Retinal pigment epithelial cell (primary cell): Measurements from ENCODE around the gene BRF1.

Source experiments
- DNase-seq: peaks from one replicate; pipeline ENCODE4 v3.0.0-alpha.2; 2010; ENCODE audit warnings: low read depth
- H3K4me3 ChIP-seq: 2 replicates; pipeline ENCODE4 v1.5.1; 2011; ENCODE audit warnings: mild to moderate bottlenecking, low read length, control low read depth, moderate library complexity
- CTCF ChIP-seq: conservative IDR thresholded peaks from 2 replicates; pipeline ENCODE4 v1.5.1; 2011; ENCODE audit warnings: low read depth, low read length, control low read depth, inconsistent platforms

BRF1 gene

DNA sequence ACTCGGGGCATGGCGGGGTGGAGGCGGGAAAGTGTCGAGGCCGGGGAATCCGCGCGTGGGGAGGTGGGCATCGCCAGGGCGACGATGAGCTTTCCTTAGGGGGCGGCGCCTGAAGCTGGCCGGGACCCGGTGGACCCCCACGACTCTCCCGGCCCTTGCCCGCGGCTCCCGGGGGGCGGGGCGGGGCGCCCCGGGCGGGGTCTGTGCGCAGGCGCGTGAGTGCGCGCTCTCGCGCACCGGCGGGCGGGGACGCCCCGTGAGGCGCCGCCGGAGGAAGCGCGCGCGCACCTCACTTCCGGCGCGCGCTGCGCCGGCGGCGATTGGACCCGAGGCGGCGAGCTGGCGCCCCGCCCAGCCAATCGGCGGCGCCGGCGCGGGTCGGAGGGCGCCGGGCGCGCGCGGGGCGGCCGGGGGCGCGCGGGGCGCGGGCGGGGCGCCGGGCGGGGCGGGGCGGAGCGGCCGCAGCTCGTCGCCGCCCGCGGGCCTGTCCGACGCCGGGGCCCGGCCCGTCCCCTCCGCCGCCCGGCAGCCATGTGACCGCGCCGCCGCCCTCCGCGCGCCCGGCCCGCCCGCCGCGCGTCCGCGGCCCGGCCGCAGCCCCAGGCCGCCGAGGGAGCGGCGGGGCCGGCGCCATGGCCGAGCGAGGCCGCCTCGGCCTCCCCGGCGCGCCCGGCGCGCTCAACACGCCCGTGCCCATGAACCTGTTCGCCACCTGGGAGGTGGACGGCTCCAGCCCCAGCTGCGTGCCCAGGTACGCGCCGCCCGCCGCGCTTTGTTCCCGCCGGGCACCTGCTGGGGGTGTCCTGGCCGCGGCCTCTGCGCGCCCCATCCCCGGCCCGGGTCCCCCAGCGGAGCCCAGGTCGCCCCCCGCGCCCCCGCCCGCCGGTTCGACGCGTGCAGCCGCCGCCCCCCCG is 13.7 kb upstream of the BRF1 start, which contains the start of gene PACS2:
Gene PACS2 (plus strand): TSS at position 462 of the 914 bp plus-strand sequence. CDS start 171 bp downstream, at position 633.
- no peak for TF ChIP-seq CTCF
- DNase-seq = peak; percentile 33
- peak within 1 kb of the TSS; percentile 66 for H3K4me3 ChIP-seq

- H3K4me3 ChIP-seq = peak overlapping the region; percentile 51
- no peak for TF ChIP-seq CTCF
- no peak for DNase-seq
These were observed 12.8 kb upstream of the BRF1 start for GRCh38 chr14:105313381-105314286.

- no peak overlapping the region for H3K4me3 ChIP-seq
- TF ChIP-seq CTCF = no peak
- DNase-seq = no peak
These were observed 12.2 kb upstream of the BRF1 start for GRCh38 chr14:105312973-105313372.

DNA sequence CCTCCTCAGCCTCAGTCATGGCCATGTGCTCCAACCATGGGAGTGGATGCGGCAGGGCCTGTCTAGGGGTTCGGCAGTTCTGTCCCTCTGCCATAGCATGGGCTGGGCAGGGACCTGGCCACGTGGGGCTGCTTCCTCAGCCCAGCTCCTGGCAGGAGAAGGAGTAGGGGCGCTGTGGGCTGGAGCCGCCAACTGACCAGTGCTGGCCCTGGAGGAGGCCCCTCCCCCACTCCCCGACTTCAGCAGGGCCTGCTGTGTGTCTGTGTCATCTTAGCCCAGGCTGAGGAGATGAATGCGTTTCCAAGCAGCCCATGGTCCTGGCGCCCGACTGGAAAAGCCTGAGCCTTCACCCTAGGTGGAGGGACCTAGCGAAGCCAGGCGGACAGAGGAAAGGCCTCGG is 11.0 kb upstream of the BRF1 start:
- DNase-seq = no peak
- no peak for TF ChIP-seq CTCF

GRCh38 chr14:105309371-105309770 is 8.6 kb upstream of the BRF1 start:
- H3K4me3 ChIP-seq = no peak overlapping the region
- TF ChIP-seq CTCF = no peak
- no peak for DNase-seq

More for the DNA sequence above, 11.0 kb upstream of the BRF1 start:
- H3K4me3 ChIP-seq = no peak overlapping the region

DNA sequence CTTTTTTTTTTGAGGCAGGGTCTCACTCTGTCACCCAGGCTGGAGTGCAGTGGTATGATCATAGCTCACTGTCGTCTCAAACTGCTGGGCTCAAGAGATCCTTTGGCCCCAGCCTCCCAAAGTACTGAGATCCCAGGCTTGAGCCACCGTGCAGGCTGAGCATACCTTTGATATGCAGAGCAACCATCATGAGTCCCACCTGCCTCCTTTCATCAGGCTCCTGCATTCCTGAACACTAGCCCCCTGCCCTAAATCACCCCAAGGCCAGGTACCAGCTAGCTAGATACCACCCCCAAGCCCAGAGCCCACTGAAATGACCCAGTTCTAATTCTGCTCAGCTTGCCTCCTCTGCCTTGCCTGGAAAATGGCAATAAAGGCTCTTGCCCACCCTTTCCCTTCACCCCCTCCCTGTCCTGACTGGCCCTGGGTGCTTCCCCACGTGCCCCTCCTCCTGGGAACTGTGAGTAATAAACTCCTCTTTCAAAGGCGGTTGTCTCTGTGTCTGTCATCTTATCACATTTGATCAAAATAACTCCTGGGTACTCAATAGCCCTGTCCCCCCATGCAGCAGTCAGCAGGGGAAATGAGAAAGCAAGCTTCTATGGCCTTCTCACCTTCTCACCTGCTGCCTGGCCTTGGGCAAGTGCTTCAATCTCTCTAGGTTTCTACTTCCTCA is 6.4 kb upstream of the BRF1 start:
- TF ChIP-seq CTCF = no peak
- no peak for DNase-seq
- H3K4me3 ChIP-seq = no peak overlapping the region
